ENCODE results near the gene ALG11. TPM values are rescaled to one million over a fixed set of nuclear protein-coding genes. Genes with fewer than 3 reads are reported as not detected.

The ALG11 gene
- total RNA-seq, 1 donor from 2014 or later: 36.9 TPM

GRCh38 chr13:52033039-52033438, 20.8 kb downstream of the ALG11 start:
- ATAC-seq (ENCODE audit: low read depth) (no peak), DNase-seq (no peak)
- H3K9me3 Mint-ChIP-seq: no peaks in the 10 kb centered on the region
- no peak overlapping the region for H3K27ac Mint-ChIP-seq
- intact Hi-C loops (cut with micrococcal nuclease): no loop called here
- H3K4me1 Mint-ChIP-seq: peaks cover 2% of the 10 kb centered on the region
- H3K4me3 Mint-ChIP-seq: no peak overlapping the region
- H3K36me3 Mint-ChIP-seq (ENCODE audit: low read depth): peaks cover 25% of the 10 kb centered on the region
- no peaks in the 10 kb centered on the region for H3K27me3 Mint-ChIP-seq
- CTCF ChIA-PET: interaction anchor here (0.6 to 1.2 kb wide), 2 partner anchors 10 to 32 kb away, joined by 3 read pairs; no protein-coding TSS in a partner anchor
- POLR2A ChIA-PET: no interaction called here
- no peak for TF ChIP-seq CTCF (IDR thresholded peaks at IDR 0.05)

- H3K27me3 Mint-ChIP-seq: no peaks in the 10 kb centered on the region
- no peak overlapping the region for H3K27ac Mint-ChIP-seq
- peaks cover 10% of the 10 kb centered on the region for H3K36me3 Mint-ChIP-seq (ENCODE audit: low read depth)
- H3K4me3 Mint-ChIP-seq: no peak overlapping the region
- no peaks in the 10 kb centered on the region for H3K4me1 Mint-ChIP-seq
- DNase-seq (no peak), ATAC-seq (ENCODE audit: low read depth) (no peak)
- intact Hi-C loops (cut with micrococcal nuclease): no loop called here
- no peaks in the 10 kb centered on the region for H3K9me3 Mint-ChIP-seq
- ChIA-PET CTCF (no interaction called here), POLR2A (no interaction called here)
- no peak for TF ChIP-seq CTCF (IDR thresholded peaks at IDR 0.05)
Measured at GRCh38 chr13:52034616-52035226, 22.5 kb downstream of the ALG11 start.

GRCh38 chr13:52036037-52036436, 23.8 kb downstream of the ALG11 start:
- no peaks in the 10 kb centered on the region for H3K4me1 Mint-ChIP-seq
- H3K9me3 Mint-ChIP-seq: no peaks in the 10 kb centered on the region
- intact Hi-C loops (cut with micrococcal nuclease): no loop called here
- ChIA-PET POLR2A (no interaction called here), CTCF (no interaction called here)
- H3K36me3 Mint-ChIP-seq (ENCODE audit: low read depth): peaks cover 3% of the 10 kb centered on the region
- TF ChIP-seq CTCF (IDR thresholded peaks at IDR 0.05): no peak
- no peak for ATAC-seq (ENCODE audit: low read depth)
- no peak overlapping the region for H3K27ac Mint-ChIP-seq
- H3K27me3 Mint-ChIP-seq: no peaks in the 10 kb centered on the region
- no peak for DNase-seq
- H3K4me3 Mint-ChIP-seq: no peak overlapping the region

GRCh38 chr13:52043675-52044074, 31.5 kb downstream of the ALG11 start:
- Mint-ChIP-seq H3K27ac (no peak overlapping the region), H3K4me1 (no peaks in the 10 kb centered on the region), H3K27me3 (no peaks in the 10 kb centered on the region), H3K9me3 (peaks cover 4% of the 10 kb centered on the region), H3K36me3 (ENCODE audit: low read depth) (peaks cover 2% of the 10 kb centered on the region), H3K4me3 (no peak overlapping the region)
- ChIA-PET CTCF (no interaction called here), POLR2A (no interaction called here)
- DNase-seq (no peak), ATAC-seq (ENCODE audit: low read depth) (no peak)
- intact Hi-C loops (cut with micrococcal nuclease): no loop called here
- no peak for TF ChIP-seq CTCF (IDR thresholded peaks at IDR 0.05)

- ChIA-PET CTCF (interaction anchor here (0.6 kb wide), 1 partner anchor 25 kb away, joined by 3 read pairs; no protein-coding TSS in a partner anchor), POLR2A (no interaction called here)
- intact Hi-C loops (cut with micrococcal nuclease): no loop called here
Measured at GRCh38 chr13:52047463-52047862, 35.3 kb downstream of the ALG11 start.

More at GRCh38 chr13:52047463-52047862, 35.3 kb downstream of the ALG11 start:
- Mint-ChIP-seq H3K27ac (no peak overlapping the region), H3K36me3 (ENCODE audit: low read depth) (no peaks in the 10 kb centered on the region), H3K4me3 (no peak overlapping the region), H3K4me1 (no peaks in the 10 kb centered on the region), H3K27me3 (peaks cover 4% of the 10 kb centered on the region), H3K9me3 (peaks cover 8% of the 10 kb centered on the region)
- DNase-seq: no peak
- ATAC-seq (ENCODE audit: low read depth): no peak
- TF ChIP-seq CTCF (IDR thresholded peaks at IDR 0.05): no peak
